GM21737 (cell line): ENCODE data around the gene ULK3.
"Not testable (repeated sequence)": the region's sequence is repeated elsewhere in the genome, so short reads cannot be mapped to it uniquely, and the experiment has no call there.

Experiments
- ATAC-seq: cut with Tn5 transposase; IDR thresholded peaks from one replicate; pipeline ENCODE4 v1.9.1; 2021; ENCODE audit warnings: mild to moderate bottlenecking, moderate library complexity; ENCODE audit not compliant: unreplicated experiment

The ULK3 gene

GRCh38 chr15:74842581-74843444 lies at the start of gene ULK3:
TSS of gene ULK3 (minus strand) at chr15:74843156. CDS start at chr15:74843105, 51 bp downstream.
- peak; percentile 79 for ATAC-seq

DNA sequence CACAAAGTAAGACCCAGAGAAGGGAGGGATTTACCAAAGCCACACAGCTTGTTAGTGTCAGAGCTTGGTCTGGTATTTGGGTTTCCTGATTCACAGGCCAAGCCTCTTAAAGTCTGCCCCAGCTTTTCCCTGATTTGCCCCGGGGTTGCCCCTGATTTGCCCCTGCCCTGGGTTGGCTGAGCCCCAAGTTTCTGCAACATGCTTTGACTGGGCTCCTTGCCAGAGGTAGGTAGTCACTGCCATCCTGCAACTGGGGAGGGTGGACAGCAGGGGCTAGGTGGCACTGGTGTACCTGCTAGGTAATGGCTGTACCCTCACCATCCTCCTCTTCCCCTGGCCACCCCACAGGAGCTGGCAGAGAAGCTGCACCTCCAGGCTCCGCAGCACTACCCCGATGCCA lies 49.4 kb upstream of the ULK3 start:
- ATAC-seq: no peak

- no peak for ATAC-seq
These were observed 48.5 kb upstream of the ULK3 start for GRCh38 chr15:74891469-74891868.

DNA sequence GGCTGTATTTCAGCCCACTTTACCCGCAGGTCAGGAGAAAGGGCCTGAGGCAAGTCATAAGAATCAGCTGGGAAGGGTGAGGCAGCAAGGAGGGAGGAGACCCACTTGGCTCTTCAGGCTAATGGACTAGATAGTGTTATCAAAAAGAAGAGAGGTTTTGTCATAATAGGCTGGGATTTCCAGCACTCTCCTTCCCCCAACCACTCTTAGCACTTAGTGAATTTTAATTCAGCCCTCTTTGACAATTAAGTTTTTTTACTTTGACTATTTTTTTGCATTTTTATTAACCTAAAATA lies 47.7 kb upstream of the ULK3 start:
- no peak for ATAC-seq

DNA sequence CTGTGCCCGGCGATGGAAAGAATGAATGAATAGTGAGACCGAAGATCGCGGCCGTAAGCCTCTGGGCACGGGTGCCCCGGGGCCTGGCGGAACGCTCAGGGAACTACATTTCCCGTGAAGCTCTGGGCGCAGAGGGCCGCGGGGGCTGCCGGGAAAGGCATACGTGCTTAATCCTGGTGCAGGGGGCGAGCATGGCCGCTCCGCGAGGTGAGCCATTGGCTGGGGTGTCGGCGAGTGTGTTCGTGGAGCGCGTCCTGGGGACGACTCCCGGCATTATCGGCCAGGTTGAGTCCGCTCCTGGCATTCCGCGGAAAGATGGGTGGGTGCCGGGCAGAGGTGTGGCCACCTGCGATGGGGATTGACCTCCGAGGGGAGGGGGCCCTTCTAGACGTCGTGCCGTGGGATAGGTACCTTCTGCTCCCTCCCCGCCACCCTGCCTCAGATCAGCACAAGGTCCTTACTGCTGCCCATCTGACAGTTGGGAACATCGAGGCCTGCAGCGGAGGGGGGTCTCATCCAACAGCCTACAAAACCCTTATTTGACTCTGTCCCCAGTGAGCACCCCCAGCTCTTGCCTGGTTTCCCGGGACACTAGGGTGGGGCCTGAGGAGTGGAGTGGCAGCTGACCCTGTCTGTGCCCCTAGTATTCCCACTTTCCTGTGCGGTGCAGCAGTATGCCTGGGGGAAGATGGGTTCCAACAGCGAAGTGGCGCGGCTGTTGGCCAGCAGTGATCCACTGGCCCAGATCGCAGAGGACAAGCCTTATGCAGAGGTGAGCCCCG lies 47.1 kb upstream of the ULK3 start, which contains the start of gene MPI:
Gene MPI, plus strand, starts transcription at position 160 of the 782 bp plus-strand sequence. Its CDS starts 32 bp downstream, at position 192.
- peak; percentile 88 for ATAC-seq

DNA sequence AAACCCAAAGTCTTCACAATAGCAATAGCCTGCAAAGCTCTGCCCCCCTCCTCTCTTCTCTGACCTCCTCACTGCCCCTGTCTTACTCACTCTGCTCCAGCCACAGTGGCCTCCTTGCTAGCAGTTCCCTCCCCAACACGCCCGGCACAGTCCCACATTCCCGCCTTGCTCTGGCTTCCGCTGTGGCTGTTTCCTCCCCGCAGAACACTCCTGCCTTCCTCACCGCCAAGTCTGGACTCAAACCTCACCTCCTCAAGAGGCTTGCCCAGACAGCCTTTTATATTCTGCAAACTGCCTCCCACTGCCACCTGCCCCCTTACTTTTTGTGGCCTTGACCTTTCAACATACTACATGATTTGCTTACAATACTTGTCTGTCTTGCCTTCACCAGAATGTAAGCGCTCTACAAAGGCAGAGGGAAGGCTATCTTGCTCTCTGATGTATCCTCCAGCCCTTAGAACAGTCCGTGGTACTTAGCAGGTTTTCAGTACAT lies 46.5 kb upstream of the ULK3 start:
- ATAC-seq: no peak

- no peak for ATAC-seq
These were observed 45.8 kb upstream of the ULK3 start for GRCh38 chr15:74888716-74889115.

DNA sequence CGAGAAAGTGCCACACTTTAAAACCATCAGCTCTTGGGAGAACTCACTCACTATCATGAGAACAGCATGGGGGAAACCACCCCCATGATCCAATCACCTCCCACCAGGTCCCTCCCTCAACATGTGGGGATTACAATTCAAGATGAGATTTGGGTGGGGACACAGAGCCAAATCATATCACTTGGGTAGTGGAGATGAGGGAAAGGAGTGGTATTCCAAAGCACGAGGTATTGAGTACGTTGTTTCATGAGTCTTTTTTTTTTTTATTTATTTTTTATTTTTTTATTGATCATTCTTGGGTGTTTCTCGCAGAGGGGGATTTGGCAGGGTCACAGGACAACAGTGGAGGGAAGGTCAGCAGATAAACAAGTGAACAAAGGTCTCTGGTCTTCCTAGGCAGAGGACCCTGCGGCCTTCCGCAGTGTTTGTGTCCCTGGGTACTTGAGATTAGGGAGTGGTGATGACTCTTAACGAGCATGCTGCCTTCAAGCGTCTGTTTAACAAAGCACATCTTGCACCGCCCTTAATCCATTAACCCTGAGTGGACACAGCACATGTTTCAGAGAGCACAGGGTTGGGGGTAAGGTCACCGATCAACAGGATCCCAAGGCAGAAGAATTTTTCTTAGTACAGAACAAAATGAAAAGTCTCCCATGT lies 44.7 kb upstream of the ULK3 start:
- ATAC-seq: not testable (repeated sequence)

GRCh38 chr15:74885461-74885860 lies 42.5 kb upstream of the ULK3 start:
- ATAC-seq: no peak

DNA sequence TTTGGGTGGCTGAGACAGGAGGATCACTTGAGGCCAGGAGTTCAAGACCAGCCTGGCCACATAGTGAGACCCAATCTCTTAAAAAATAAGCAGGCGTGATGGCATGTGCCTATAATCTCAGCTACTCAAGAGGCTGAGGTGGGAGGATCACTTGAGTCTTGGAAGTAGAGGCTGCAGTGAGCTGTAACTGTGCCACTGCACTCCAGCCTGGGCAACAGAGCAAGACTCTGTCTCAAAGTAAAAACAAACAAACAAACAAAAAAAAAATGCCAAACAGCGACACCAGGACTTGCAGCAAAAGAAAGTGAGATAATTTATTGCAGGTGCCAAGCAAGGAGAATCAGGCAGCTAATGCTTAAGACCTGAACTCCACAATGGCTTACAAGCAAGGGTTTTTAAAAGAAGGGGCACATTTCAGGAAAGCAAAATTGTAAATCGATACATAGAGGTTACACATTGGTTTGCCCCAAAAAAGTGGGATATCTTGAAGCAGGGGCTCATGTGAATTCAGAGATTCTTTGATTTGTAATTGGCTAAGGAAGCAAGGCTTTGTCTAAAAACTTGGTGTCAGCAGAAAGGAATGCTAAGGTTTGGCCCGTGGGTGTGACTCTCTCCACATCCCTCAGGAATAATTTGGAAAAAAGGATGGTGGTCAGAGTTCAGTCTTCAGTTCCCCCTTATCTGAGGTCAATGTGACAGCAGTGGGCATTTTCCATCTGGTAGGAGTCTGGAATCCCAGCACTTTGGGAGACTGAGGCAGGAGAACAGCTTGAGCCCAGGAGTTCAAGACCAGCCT lies 41.7 kb upstream of the ULK3 start:
- ATAC-seq: no peak

GRCh38 chr15:74882528-74882927 lies 39.6 kb upstream of the ULK3 start:
- no peak for ATAC-seq

DNA sequence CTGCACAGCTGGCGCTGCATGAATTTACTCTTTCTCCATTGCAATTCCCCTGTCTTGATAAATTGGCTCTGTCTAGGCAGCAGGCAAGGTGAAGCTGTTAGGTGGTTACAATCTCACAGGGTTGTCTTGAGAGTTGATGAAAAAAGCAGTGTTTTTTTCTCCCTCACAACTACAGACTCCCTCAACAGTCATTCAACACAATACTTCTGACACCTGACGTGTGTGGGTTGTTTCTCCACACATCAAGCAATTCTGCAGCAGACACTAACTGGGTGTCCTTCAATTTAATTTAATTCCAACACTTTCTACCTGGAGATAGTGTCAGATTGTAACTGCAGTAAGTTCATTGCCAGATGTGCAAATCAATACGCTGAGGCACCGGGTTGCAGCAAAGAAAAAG lies 35.3 kb upstream of the ULK3 start:
- no peak for ATAC-seq

- no peak for ATAC-seq
These were observed 30.9 kb upstream of the ULK3 start for GRCh38 chr15:74873756-74874424.

DNA sequence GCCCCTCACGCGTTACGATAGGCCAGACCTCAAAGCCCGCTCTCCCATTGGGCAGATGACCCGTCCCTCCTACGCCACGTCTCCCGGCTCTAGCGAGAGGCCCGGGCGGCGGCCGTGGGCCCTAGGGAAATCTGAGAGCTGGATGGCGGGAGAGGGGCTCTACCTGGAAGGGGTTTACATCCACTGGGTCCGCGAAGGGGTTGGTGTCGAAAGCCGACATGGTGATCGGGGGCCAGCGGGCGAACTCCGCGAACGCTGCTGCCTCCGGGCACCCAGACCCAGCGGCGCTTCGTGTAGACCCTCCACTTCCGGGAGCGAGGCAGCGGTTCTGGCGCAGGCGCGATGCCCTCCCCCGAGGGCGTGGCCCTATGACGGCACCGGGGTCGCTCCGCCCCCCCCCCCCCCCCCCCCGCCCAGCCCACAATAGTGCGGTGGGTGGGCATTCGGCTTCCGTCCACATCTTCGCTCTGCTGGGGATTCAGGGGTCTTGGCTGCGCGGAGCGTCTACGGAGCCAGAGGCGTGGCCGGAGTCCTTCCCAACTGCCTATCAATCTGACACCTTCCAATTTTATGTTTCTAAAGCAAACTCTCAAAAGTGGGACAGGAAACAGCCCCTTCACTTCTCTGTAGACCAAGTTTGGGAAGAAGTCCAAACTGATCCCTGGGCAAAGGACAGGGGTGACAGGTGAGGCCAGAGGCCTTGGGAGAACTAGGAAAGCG lies 30.2 kb upstream of the ULK3 start, which contains the start of gene SCAMP2:
Gene SCAMP2, minus strand, starts transcription at position 330 of the 720 bp plus-strand sequence. Its CDS starts 110 bp downstream, at position 220.
- ATAC-seq: peak; percentile 80

DNA sequence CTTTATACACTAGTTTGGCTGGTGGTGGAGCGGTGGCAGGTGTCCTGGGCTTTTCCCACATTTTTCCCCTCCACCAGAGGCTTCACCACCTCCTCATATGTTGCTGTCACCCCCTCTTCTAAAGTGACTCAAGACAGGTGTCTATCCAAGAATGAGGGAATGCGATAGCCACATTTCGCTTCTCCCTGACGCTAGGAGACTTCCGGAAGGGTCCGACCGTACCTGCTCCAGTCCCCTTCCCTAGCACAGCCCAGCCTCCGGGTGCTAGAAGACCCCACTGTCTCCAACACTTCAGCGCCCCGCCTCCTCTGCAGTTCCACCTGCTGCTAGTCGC lies 29.7 kb upstream of the ULK3 start:
- no peak for ATAC-seq

- ATAC-seq: no peak
These were observed 27.7 kb upstream of the ULK3 start for GRCh38 chr15:74870436-74871215.

DNA sequence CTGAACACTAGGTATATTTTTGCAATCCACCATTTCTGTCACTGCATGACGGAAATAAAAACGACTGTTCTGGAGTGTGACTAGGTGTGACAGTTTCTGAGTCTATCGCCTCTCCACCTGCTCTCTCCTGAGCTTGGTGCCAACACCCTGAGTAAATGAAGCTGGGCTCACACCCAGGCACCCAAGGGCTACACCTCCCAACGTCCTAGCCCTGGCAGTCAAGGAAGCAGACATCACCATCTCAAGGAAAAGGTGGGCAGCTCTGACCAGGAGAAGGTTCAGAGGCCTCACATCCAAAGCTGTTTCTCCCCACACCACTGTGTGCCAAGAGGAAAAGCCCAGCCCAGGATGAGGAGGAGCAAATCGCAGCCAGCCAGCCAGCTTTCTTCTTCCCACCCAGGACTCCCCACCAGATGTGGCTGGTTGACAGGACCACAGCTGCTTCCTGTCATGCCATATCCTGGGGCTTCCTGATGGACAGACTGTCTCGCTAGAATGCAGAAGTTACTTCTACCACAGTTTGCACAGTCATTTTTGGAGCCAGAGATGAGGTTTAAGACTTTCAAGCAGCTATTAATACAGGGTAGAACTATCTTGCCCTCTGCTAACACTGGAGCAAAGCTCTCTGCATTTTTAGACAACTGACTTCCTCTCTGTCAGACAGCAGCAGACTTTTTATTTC lies 26.9 kb upstream of the ULK3 start:
- peak; percentile 48 for ATAC-seq

DNA sequence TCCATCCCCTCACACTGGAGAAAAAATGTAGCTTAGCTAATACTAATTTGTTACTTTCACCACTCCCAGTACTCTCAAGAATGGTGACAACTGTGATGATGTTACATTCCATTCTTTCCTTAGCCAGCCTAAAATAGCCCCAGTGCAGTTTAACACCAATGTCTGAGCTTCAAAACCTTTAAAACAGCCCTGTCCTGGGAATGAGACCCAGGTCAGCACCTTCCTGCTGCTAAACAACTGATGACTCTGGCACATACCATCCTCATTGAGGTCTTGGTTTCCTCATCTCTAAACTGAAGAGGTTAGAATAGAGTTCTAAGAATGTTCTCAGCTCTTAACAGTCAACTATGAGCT lies 26.4 kb upstream of the ULK3 start:
- ATAC-seq: no peak
